ENCODE measurements around the gene FOXA1. TPM values are rescaled to one million over a fixed set of nuclear protein-coding genes. Genes with fewer than 3 reads are reported as not detected.

FOXA1 gene
- total RNA-seq, 1 experiment from 2014 or later: 3.7 TPM

DNA sequence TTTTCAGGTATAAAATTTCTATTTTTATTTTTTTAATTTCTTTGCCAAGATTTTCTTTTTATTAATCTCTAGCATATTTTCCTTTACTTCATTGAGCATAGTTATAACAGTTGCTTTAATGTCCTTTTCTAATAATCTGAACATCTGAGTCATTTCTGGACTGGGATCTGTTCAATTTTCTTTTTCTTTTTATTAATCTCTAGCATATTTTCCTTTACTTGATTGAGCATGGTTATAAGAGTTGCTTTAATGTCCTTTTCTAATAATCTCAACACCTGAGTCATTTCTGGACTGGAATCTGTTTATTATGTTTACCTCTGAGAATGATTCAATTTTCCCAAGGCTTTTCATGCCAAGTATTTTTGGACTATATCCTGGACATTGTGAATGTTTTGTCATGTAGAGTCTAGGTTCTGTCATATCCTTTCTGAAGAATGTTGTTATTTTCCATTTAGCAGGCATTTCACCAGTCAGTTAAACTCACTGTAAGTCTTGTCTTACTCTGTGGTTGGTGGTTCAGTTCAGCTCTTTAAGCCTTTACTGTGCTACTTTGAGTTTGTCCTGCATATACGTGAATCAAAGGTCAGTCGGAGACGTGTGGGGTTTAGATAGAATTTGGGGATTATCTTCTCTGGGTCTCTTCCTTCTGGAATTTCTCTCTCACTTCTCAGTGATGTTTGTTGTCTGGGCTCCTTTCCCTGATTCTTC, 20.7 kb upstream of the FOXA1 start:
- H3K4me3 ChIP-seq (ENCODE audit: insufficient read depth, low read depth, low read length): no peak overlapping the region
- DNase-seq: no peak
- H3K36me3 ChIP-seq (replicated peaks; ENCODE audit: control insufficient read depth, insufficient read depth, low read length): no peaks in the 10 kb centered on the region
- peaks cover 7% of the 10 kb centered on the region for H3K27me3 ChIP-seq (ENCODE audit: control insufficient read depth, insufficient read depth, low read length)

DNA sequence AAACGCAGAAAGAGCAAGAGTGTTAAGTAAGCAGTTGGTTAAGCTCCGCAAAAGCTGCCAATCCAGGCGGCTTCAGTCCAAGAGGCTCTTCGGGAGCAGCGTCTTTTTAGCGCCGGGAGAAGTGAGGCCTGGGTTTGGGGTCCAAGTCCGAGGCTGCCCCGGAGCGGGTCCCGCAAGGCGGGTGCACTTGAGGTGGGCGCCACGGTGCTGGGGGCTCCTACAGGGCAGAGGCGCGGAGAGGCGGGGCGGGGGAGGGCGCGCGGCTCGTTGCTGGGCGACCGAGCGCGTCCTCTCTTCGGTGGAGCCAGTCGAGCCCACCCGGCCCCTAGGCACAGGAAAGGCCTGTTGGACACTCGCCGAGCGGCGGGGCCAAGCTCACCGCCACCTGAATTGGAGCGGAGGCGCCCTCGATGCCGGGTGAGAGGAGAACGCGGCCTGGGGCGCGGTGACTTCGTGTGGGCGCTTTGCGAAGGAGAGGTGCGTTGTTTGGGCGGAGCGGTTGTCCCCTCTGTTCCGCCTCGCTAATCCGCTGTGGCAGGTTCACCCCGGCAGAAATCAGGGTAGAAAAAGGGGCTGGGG, 16.0 kb upstream of the FOXA1 start:
- Histone ChIP-seq H3K27me3 (ENCODE audit: control insufficient read depth, insufficient read depth, low read length) (peaks cover 9% of the 10 kb centered on the region; the same call in 1 of the 2 replicates), H3K36me3 (replicated peaks; ENCODE audit: control insufficient read depth, insufficient read depth, low read length) (no peaks in the 10 kb centered on the region), H3K4me3 (ENCODE audit: insufficient read depth, low read depth, low read length) (no peak overlapping the region)
- no peak for DNase-seq

DNA sequence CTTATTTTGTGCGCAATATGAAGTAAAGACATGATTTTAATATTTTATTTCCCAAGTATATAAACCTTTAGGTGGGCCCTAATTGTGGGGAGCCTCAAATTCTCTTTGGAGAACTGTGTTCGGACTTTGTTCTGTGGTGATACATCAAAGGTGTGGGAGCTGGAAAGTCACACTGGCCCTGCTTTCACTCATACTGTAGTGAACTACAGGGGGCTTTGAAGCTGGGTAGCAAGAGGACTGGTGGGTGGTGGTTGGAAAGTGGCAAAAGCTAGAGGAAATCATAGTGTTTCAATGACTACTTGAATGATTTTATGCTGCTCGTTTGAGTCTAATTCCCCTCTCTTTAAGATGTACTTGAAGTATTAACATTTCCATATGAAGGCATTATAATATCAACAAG, 13.6 kb upstream of the FOXA1 start:
- Histone ChIP-seq H3K27me3 (ENCODE audit: control insufficient read depth, insufficient read depth, low read length) (peaks cover 22% of the 10 kb centered on the region), H3K36me3 (replicated peaks; ENCODE audit: control insufficient read depth, insufficient read depth, low read length) (no peaks in the 10 kb centered on the region), H3K4me3 (ENCODE audit: insufficient read depth, low read depth, low read length) (no peak overlapping the region)
- no peak for DNase-seq

DNA sequence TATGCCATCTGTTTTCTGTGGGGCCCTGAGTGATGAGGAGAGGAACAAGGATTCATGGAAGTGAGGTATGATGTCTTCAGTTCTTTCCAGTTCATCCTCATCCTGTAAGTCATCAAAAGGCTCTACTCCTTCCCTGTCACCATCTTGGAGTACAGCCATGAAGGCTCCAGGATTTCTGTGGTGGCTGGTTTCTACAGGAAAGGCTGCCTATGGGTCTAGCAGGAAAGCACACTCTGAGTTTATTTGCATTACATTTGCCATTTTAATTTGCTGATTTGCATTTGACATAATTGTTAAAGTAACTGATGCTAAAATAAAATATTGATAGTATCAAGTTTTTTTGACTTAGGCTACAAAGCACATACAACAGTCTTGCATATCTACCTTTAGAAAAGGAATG, 11.6 kb upstream of the FOXA1 start:
- no peak for DNase-seq
- Histone ChIP-seq H3K27me3 (ENCODE audit: control insufficient read depth, insufficient read depth, low read length) (peaks cover 42% of the 10 kb centered on the region), H3K36me3 (replicated peaks; ENCODE audit: control insufficient read depth, insufficient read depth, low read length) (no peaks in the 10 kb centered on the region), H3K4me3 (ENCODE audit: insufficient read depth, low read depth, low read length) (no peak overlapping the region)

DNA sequence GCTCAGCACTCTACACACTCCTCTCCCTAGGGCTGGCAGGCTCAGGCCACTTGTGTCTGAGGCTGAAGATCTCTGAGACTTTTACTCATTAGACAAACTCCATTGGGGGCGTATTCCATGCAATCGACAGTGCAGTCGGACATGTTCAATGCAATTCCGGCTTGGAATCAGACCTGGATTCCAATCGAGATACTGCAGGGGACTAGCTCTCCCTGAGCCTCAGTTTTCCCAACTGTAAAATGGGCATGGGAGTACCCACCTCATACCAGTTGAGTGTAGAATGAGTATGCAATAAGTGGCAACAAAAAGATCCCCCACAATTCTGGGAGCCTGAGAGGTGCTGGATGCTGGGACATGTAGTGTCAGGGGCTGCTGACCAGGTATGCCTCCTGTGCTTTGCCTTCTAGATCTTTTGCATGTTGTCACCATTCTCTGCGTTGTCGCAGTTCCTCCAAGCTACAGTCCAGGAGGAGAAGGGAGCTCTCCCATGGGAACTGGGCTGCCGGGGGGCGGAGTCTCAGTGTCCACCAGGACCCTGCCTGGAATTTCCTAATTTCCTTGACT, 8.7 kb upstream of the FOXA1 start:
- peaks cover 63% of the 10 kb centered on the region for H3K27me3 ChIP-seq (ENCODE audit: control insufficient read depth, insufficient read depth, low read length)
- no peak overlapping the region for H3K4me3 ChIP-seq (ENCODE audit: insufficient read depth, low read depth, low read length)
- DNase-seq: no peak
- no peaks in the 10 kb centered on the region for H3K36me3 ChIP-seq (replicated peaks; ENCODE audit: control insufficient read depth, insufficient read depth, low read length)

DNA sequence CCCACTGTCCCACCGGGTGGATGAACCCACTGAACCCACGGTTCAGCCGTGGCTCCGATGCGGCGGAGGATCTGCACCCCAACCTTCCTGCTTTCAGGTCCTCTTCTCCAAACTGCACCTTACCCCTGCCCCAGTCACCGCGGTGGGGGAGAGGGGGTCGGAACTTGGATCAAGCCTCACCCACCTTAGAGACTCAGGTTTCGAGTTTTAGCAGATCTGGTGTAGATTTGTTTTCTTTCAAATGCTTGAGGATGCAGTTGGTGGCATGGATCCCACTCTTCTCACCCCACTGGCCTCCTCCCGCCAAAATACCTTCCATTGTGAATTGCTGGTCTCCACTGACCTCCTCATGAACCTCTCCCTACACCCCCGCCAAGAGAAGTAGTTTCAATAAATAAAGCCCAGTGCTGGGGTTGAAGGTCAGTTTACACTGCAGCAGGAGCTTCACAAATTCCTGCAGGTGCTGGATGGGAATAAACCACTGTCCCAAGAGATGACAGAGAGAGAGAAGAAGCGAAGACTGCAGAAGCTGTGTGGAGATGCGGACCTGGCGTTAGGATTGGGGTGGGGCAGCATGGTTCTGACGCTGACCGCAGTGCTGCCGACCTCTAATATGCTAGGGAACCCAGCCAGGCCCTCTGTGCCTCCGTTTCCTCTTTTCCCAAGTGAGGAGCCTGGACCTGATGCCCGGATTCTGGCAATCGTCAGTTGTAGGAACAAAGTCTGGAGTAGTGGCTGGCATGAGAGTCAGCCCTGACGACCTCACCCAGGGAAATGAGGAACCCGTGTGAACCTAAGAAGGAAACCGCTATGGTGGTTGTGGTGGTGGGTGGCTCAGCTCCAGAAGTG, 7.8 kb upstream of the FOXA1 start:
- no peaks in the 10 kb centered on the region for H3K36me3 ChIP-seq (replicated peaks; ENCODE audit: control insufficient read depth, insufficient read depth, low read length)
- no peak for DNase-seq
- H3K4me3 ChIP-seq (ENCODE audit: insufficient read depth, low read depth, low read length): no peak overlapping the region
- H3K27me3 ChIP-seq (ENCODE audit: control insufficient read depth, insufficient read depth, low read length): peaks cover 72% of the 10 kb centered on the region

DNA sequence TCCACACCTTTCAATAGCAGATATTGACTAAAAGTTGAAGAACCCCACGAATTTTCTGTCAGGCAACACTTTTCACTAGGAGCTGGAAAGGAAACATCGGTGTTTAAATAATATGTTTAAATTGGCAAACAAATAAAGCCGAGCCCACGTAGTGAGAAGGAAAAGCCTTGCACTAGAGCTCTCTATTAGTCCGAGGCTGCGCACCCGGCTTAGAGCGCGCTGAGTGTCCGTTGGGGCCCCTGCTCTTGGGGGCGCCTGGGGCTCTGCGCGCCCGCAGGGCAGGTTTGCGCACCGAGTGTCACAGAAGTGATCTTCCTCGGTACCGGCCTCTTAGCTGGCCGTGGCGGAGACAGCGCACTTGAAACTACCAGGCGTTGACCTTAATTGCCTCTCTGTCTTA, 6.8 kb upstream of the FOXA1 start:
- no peak for DNase-seq
- peaks cover 82% of the 10 kb centered on the region for H3K27me3 ChIP-seq (ENCODE audit: control insufficient read depth, insufficient read depth, low read length)
- no peaks in the 10 kb centered on the region for H3K36me3 ChIP-seq (replicated peaks; ENCODE audit: control insufficient read depth, insufficient read depth, low read length)
- H3K4me3 ChIP-seq (ENCODE audit: insufficient read depth, low read depth, low read length): no peak overlapping the region

DNA sequence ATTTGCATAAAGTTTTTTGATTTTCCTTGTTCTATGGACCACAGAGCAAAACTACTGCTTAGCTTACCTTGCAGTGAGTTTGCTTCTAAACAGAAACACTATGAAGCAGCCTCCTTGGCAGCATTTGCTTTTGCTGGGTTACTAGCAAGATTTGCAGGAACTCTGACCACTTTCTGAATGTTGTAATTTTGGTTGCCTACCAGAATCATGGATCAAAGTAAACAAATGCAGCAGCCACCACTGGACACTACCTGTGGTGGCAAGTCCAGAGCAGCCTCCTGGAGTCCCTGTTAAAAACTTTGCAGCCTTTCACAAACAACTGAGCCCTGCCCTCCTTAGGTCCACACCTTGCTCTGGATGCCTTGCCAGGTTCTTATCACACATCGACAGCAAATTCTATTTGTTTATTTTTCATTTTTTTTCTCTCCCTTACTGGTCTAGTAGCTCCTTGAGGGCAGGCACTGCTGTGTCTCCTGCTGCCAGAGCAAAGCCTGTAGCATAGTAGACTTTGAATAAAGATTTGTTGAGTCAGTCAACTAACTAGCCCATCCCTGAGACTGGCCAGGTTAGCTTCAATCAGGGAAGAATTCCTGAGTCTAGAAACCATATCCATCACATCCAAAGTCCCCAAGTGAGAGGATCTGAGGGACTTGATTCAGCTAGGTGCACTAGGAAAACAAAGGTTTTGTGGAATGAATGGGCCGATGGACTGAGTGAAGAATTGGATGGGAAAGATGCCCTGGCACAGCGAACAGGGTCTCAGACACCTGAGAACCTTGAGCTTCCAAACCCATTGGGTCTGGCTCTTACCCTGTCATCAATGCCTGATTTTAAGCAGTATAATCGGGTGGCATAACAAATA, 6.1 kb upstream of the FOXA1 start:
- Histone ChIP-seq H3K36me3 (replicated peaks; ENCODE audit: control insufficient read depth, insufficient read depth, low read length) (no peaks in the 10 kb centered on the region), H3K4me3 (ENCODE audit: insufficient read depth, low read depth, low read length) (no peak overlapping the region), H3K27me3 (ENCODE audit: control insufficient read depth, insufficient read depth, low read length) (peaks cover 89% of the 10 kb centered on the region)
- no peak for DNase-seq

DNA sequence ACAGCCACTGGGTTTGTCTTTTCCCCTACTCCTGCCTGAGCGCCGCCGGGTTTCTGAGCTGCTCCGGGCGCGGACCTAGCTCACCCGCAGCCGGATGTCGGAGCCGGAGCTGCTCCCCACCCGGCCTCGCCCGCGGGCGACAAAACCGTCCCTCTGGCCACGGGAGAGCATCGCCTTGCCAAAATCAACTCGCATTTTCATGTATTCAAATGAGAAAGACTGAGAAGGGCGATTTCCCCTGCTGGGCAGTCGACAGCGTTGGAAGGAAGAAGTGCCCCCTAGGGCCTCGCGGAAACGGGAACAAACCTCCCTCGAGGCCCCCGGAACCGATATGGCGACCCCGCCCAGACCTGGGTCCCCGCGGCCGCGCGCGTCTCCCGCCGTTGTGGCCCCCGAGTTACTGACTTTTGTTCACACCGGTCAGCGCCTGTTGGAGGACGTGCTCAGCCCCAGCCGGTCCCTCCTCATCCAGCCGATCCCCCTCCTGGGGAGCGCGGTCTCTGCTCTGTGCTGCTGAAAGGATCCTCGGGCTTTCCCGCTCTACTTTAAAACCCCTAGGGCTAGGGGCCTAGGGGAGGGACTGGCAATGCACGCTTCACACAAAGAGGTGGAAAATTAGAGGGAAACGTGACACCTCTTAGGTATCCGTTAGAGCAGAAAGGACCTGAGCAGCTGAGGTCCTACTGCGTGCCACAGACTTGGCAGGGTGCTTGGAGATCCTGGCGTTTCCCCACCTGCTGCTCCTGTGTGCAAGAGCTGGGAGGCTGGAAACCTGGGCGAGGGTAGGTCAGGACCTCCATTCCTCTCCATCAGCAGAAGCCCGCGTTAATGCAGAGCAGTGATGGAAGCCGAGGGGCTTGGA, 4.7 kb upstream of the FOXA1 start:
- Histone ChIP-seq H3K27me3 (ENCODE audit: control insufficient read depth, insufficient read depth, low read length) (peaks cover 97% of the 10 kb centered on the region), H3K36me3 (replicated peaks; ENCODE audit: control insufficient read depth, insufficient read depth, low read length) (no peaks in the 10 kb centered on the region), H3K4me3 (ENCODE audit: insufficient read depth, low read depth, low read length) (peak overlapping the region; percentile 41)
- DNase-seq: peak; percentile 87

DNA sequence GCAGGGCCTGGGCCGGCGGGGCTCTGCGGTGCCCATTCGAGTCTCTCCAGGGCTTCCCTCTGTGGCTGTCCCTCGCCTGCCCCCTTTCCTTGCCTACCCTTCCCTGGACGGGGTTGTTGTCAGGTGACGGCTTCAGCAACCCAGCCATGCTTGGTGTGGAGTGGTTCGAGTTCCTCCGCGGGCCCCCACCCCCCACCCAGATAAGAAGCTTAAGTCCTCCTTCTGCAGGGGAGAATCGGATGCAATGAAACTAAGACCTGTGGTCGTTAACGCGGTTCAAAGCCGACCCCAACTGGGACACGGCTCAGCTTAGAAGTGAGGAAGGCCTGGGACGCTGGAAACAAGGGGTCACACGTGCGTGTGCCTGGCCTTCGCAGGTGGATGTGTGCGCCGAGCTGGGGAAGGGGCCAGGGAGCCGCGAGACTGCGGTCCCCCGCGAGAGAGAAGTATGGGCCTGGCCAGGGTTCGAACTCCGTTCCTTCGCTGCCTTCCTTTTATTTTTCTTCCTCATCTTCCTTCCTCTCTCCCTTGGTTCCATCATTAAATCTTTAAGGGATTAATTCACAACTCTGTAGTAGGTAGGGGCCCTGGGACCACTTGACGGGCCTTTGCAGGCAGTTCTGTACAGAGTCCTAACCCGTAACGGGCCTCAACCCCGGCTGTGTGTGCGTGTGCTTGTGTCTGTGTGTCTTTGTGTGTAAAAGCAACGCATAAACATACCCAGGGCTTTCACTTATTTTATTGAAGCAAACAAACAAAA, 3.9 kb upstream of the FOXA1 start:
- peaks cover 97% of the 10 kb centered on the region for H3K27me3 ChIP-seq (ENCODE audit: control insufficient read depth, insufficient read depth, low read length)
- peak; percentile 81 for DNase-seq
- H3K36me3 ChIP-seq (replicated peaks; ENCODE audit: control insufficient read depth, insufficient read depth, low read length): no peaks in the 10 kb centered on the region
- peak overlapping the region; percentile 41 for H3K4me3 ChIP-seq (ENCODE audit: insufficient read depth, low read depth, low read length)

DNA sequence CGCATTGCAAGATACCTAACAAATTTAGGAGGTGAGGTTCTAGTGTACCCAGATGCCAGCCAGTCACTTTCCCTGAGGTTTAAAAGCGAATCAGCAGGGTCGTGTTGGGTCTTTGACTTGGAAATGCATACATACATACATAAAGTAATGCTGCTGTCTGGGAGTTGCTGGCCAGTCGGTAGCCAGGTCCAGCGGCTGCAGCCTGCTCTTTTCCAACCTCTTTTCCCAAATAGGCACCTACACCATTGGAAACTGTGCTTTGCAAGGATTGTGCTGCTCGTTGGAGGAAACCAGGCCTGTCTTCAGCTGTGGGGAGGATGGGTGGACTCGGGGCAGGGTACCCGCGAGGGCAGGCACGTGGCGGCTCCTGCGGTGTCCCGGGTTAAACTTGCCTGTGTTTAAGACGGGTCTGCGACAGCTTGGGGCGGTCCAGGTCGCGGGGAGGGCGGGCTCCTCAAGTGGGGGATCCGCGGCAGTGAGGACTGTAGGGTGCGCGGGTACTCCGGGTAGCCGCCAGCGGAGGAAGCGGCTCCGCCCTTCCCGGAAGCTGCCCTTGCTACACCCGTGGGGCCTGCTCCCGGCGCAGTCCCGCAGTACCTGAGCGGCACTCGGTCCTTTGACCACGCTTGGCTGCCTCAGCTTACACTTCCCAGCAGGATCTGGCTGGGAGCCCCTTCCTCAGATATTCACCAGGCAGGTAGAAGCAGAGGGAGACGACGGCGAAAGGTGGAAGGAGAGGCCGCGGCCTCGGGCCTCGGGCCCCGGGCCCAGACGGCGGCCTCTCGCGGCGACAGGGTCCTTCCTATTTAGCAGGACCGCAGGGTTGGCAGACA, 3.1 kb upstream of the FOXA1 start:
- peaks cover 97% of the 10 kb centered on the region for H3K27me3 ChIP-seq (ENCODE audit: control insufficient read depth, insufficient read depth, low read length)
- H3K4me3 ChIP-seq (ENCODE audit: insufficient read depth, low read depth, low read length): peak overlapping the region; percentile 35
- H3K36me3 ChIP-seq (replicated peaks; ENCODE audit: control insufficient read depth, insufficient read depth, low read length): no peaks in the 10 kb centered on the region
- DNase-seq: peak; percentile 80

DNA sequence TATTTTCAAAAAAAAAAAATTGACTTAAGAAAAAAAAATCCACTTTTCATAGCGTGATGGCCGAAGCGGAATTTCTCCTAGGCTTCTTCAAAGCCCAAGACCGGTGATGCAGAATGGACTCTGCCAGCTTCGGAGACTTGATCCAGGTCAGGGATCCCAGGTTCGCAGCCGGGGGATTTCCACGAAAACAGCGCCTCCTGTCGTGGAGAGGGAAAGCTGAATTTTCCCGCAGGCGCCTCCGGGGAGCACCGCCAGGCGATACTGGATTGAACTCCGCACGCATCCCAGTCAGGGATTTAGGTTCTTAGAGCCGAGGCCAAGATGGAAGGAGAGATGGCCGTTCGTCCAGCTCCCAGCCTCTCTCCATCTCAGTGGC, 2.5 kb upstream of the FOXA1 start:
- peak; percentile 88 for DNase-seq
- peaks cover 97% of the 10 kb centered on the region for H3K27me3 ChIP-seq (ENCODE audit: control insufficient read depth, insufficient read depth, low read length)
- H3K4me3 ChIP-seq (ENCODE audit: insufficient read depth, low read depth, low read length): no peak overlapping the region
- H3K36me3 ChIP-seq (replicated peaks; ENCODE audit: control insufficient read depth, insufficient read depth, low read length): no peaks in the 10 kb centered on the region

All from H7 (cell line).